ENCODE data around the gene RASSF3.

The RASSF3 gene

GRCh38 chr12:64574837-64575236 lies 35.5 kb upstream of the RASSF3 start:
- TF ChIP-seq, protein P1, sequence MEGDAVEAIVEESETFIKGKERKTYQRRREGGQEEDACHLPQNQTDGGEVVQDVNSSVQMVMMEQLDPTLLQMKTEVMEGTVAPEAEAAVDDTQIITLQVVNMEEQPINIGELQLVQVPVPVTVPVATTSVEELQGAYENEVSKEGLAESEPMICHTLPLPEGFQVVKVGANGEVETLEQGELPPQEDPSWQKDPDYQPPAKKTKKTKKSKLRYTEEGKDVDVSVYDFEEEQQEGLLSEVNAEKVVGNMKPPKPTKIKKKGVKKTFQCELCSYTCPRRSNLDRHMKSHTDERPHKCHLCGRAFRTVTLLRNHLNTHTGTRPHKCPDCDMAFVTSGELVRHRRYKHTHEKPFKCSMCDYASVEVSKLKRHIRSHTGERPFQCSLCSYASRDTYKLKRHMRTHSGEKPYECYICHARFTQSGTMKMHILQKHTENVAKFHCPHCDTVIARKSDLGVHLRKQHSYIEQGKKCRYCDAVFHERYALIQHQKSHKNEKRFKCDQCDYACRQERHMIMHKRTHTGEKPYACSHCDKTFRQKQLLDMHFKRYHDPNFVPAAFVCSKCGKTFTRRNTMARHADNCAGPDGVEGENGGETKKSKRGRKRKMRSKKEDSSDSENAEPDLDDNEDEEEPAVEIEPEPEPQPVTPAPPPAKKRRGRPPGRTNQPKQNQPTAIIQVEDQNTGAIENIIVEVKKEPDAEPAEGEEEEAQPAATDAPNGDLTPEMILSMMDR (IDR thresholded peaks at IDR 0.05; ENCODE audit: borderline replicate concordance, extremely low read depth, low read length, poor library complexity, severe bottlenecking): no peak
- no peak for TF ChIP-seq EZH2 (IDR thresholded peaks at IDR 0.05; ENCODE audit: borderline replicate concordance, low read depth, low read length, severe bottlenecking)
- H2AFZ ChIP-seq (ENCODE audit: low read depth, low read length): no peak overlapping the region
- no peak overlapping the region for H3K27ac ChIP-seq (ENCODE audit: low read length)
- DNase-seq: no peak
- no peak overlapping the region for H3K4me3 ChIP-seq (ENCODE audit: low read depth in 1 of 2, low read length in 2 of 2)
- no peak overlapping the region for H3K4me2 ChIP-seq (ENCODE audit: insufficient read depth, low read length)
- H3K9me3 ChIP-seq (ENCODE audit: insufficient read depth, low read length, severe bottlenecking): peaks cover 14% of the 10 kb centered on the region
- H3K36me3 ChIP-seq (ENCODE audit: insufficient read depth, low read length): no peaks in the 10 kb centered on the region
- H3K9ac ChIP-seq (ENCODE audit: low read depth, low read length): no peak overlapping the region
- peaks cover 7% of the 10 kb centered on the region; the same call in 1 of the 2 replicates for H3K4me1 ChIP-seq (ENCODE audit: insufficient read depth, low read length)
- no peaks in the 10 kb centered on the region for H3K79me2 ChIP-seq (ENCODE audit: insufficient read depth, low read length)
- no peak for ATAC-seq (ENCODE audit: insufficient read depth, low read depth)
- no peaks in the 10 kb centered on the region for H4K20me1 ChIP-seq (ENCODE audit: insufficient read depth, low read length)
- H3K27me3 ChIP-seq (ENCODE audit: insufficient read depth, low read length, poor library complexity): no peaks in the 10 kb centered on the region

DNA sequence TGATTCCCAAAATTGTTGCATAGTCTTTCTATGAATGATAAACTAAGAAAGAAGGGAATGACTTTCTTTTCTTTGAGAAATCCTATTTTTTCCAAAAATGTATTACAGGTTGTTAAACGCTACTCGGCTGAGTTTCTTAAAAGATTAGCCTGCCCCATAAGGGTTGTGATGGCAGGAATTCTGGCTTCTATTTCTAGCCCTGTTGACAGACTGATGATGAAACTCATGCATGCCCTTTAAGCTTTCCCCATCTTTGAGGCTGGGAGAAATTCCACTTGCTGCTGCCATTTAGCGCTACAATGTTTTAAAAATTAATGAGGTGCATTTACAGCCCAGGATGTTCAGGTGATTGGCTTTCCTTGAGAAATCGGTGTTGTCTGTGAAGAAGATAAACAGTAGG lies 33.2 kb upstream of the RASSF3 start:
- Histone ChIP-seq H4K20me1 (ENCODE audit: insufficient read depth, low read length) (no peaks in the 10 kb centered on the region), H3K79me2 (ENCODE audit: insufficient read depth, low read length) (no peaks in the 10 kb centered on the region)
- ATAC-seq (ENCODE audit: insufficient read depth, low read depth): no peak

GRCh38 chr12:64578566-64578965 lies 31.7 kb upstream of the RASSF3 start:
- H3K4me2 ChIP-seq (ENCODE audit: insufficient read depth, low read length): no peak overlapping the region
- peaks cover 14% of the 10 kb centered on the region for H3K9me3 ChIP-seq (ENCODE audit: insufficient read depth, low read length, severe bottlenecking)
- no peaks in the 10 kb centered on the region for H3K36me3 ChIP-seq (ENCODE audit: insufficient read depth, low read length)
- no peaks in the 10 kb centered on the region for H3K79me2 ChIP-seq (ENCODE audit: insufficient read depth, low read length)
- no peak overlapping the region for H3K27ac ChIP-seq (ENCODE audit: low read length)
- H4K20me1 ChIP-seq (ENCODE audit: insufficient read depth, low read length): no peaks in the 10 kb centered on the region
- no peak for TF ChIP-seq EZH2 (IDR thresholded peaks at IDR 0.05; ENCODE audit: borderline replicate concordance, low read depth, low read length, severe bottlenecking)
- TF ChIP-seq, protein P1 (IDR thresholded peaks at IDR 0.05; ENCODE audit: borderline replicate concordance, extremely low read depth, low read length, poor library complexity, severe bottlenecking): no peak
- ATAC-seq (ENCODE audit: insufficient read depth, low read depth) (no peak), DNase-seq (no peak)
- no peak overlapping the region for H2AFZ ChIP-seq (ENCODE audit: low read depth, low read length)
- no peaks in the 10 kb centered on the region for H3K27me3 ChIP-seq (ENCODE audit: insufficient read depth, low read length, poor library complexity)
- no peaks in the 10 kb centered on the region for H3K4me1 ChIP-seq (ENCODE audit: insufficient read depth, low read length)
- no peak overlapping the region for H3K9ac ChIP-seq (ENCODE audit: low read depth, low read length)
- H3K4me3 ChIP-seq (ENCODE audit: low read depth in 1 of 2, low read length in 2 of 2): no peak overlapping the region

More for the DNA sequence above, 33.2 kb upstream of the RASSF3 start:
- H3K4me3 ChIP-seq (ENCODE audit: low read depth in 1 of 2, low read length in 2 of 2): no peak overlapping the region
- H3K9ac ChIP-seq (ENCODE audit: low read depth, low read length): no peak overlapping the region
- no peak overlapping the region for H3K4me2 ChIP-seq (ENCODE audit: insufficient read depth, low read length)
- H2AFZ ChIP-seq (ENCODE audit: low read depth, low read length): no peak overlapping the region
- no peaks in the 10 kb centered on the region for H3K4me1 ChIP-seq (ENCODE audit: insufficient read depth, low read length)
- no peak for DNase-seq
- TF ChIP-seq, protein P1 (IDR thresholded peaks at IDR 0.05; ENCODE audit: borderline replicate concordance, extremely low read depth, low read length, poor library complexity, severe bottlenecking): no peak
- no peak for TF ChIP-seq EZH2 (IDR thresholded peaks at IDR 0.05; ENCODE audit: borderline replicate concordance, low read depth, low read length, severe bottlenecking)
- H3K27ac ChIP-seq (ENCODE audit: low read length): no peak overlapping the region
- no peaks in the 10 kb centered on the region for H3K36me3 ChIP-seq (ENCODE audit: insufficient read depth, low read length)
- H3K9me3 ChIP-seq (ENCODE audit: insufficient read depth, low read length, severe bottlenecking): peaks cover 14% of the 10 kb centered on the region
- H3K27me3 ChIP-seq (ENCODE audit: insufficient read depth, low read length, poor library complexity): no peaks in the 10 kb centered on the region

DNA sequence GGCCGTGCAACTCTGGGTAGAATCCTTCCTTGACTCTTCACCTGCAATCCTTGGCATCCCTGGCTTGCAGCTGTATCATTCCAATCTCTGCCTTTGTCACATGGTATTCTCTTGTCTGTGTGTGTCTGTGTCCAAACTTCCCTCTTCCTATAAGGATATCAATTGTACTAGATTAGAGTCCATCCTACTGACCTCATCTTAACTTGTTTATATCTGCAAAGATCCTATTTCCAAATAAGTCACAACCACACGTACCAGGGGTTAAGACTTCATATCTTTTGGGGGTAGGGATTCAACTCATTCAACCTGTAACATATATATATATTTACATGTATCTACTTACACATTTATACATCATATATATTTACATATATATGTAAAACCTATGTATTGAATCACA lies 29.6 kb upstream of the RASSF3 start:
- H3K4me1 ChIP-seq (ENCODE audit: insufficient read depth, low read length): 0 out of 2 replicates have a peak, but pooled peaks cover 4% of the 10 kb centered on the region
- no peaks in the 10 kb centered on the region for H3K27me3 ChIP-seq (ENCODE audit: insufficient read depth, low read length, poor library complexity)
- DNase-seq (no peak), ATAC-seq (ENCODE audit: insufficient read depth, low read depth) (no peak)
- H4K20me1 ChIP-seq (ENCODE audit: insufficient read depth, low read length): no peaks in the 10 kb centered on the region
- no peak overlapping the region for H3K27ac ChIP-seq (ENCODE audit: low read length)
- no peak overlapping the region for H3K4me2 ChIP-seq (ENCODE audit: insufficient read depth, low read length)
- H3K79me2 ChIP-seq (ENCODE audit: insufficient read depth, low read length): no peaks in the 10 kb centered on the region
- no peak overlapping the region for H2AFZ ChIP-seq (ENCODE audit: low read depth, low read length)
- H3K36me3 ChIP-seq (ENCODE audit: insufficient read depth, low read length): no peaks in the 10 kb centered on the region
- no peak for TF ChIP-seq EZH2 (IDR thresholded peaks at IDR 0.05; ENCODE audit: borderline replicate concordance, low read depth, low read length, severe bottlenecking)
- TF ChIP-seq, protein P1 (IDR thresholded peaks at IDR 0.05; ENCODE audit: borderline replicate concordance, extremely low read depth, low read length, poor library complexity, severe bottlenecking): no peak
- no peak overlapping the region for H3K9ac ChIP-seq (ENCODE audit: low read depth, low read length)
- no peaks in the 10 kb centered on the region for H3K9me3 ChIP-seq (ENCODE audit: insufficient read depth, low read length, severe bottlenecking)
- H3K4me3 ChIP-seq (ENCODE audit: low read depth in 1 of 2, low read length in 2 of 2): no peak overlapping the region

Measured in DND-41 (cell line).